AG09309 (cell line): ENCODE data around the gene MEIG1.
"Not testable (repeated sequence)": the region's sequence is repeated elsewhere in the genome, so short reads cannot be mapped to it uniquely, and the experiment has no call there.

Source experiments
- DNase-seq: peaks from one replicate; pipeline ENCODE4 v3.0.0-alpha.2; 2010; ENCODE audit warnings: low read depth
- H3K4me3 ChIP-seq: 2 replicates; pipeline ENCODE4 v1.5.1; 2011; ENCODE audit warnings: mild to moderate bottlenecking, low read depth, low read length, moderate library complexity; ENCODE audit not compliant: control insufficient read depth
- TF ChIP-seq, protein P1 (sequence below): IDR thresholded peaks from 2 replicates; pipeline ENCODE4 v1.5.1; 2011; ENCODE audit warnings: mild to moderate bottlenecking, low read depth, low read length, inconsistent platforms; ENCODE audit not compliant: insufficient read depth, control insufficient read depth; ENCODE audit errors: missing control alignments

The MEIG1 gene

GRCh38 chr10:14991035-14991749, 32.0 kb downstream of the MEIG1 start:
- H3K4me3 ChIP-seq, DNase-seq: not testable (repeated sequence)
- TF ChIP-seq, protein P1, sequence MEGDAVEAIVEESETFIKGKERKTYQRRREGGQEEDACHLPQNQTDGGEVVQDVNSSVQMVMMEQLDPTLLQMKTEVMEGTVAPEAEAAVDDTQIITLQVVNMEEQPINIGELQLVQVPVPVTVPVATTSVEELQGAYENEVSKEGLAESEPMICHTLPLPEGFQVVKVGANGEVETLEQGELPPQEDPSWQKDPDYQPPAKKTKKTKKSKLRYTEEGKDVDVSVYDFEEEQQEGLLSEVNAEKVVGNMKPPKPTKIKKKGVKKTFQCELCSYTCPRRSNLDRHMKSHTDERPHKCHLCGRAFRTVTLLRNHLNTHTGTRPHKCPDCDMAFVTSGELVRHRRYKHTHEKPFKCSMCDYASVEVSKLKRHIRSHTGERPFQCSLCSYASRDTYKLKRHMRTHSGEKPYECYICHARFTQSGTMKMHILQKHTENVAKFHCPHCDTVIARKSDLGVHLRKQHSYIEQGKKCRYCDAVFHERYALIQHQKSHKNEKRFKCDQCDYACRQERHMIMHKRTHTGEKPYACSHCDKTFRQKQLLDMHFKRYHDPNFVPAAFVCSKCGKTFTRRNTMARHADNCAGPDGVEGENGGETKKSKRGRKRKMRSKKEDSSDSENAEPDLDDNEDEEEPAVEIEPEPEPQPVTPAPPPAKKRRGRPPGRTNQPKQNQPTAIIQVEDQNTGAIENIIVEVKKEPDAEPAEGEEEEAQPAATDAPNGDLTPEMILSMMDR = peak; percentile 18

GRCh38 chr10:14992336-14992735, 33.1 kb downstream of the MEIG1 start:
- DNase-seq, H3K4me3 ChIP-seq: not testable (repeated sequence)

- not testable (repeated sequence) for H3K4me3 ChIP-seq, DNase-seq
Measured at GRCh38 chr10:14993500-14994455, 34.6 kb downstream of the MEIG1 start.

DNA sequence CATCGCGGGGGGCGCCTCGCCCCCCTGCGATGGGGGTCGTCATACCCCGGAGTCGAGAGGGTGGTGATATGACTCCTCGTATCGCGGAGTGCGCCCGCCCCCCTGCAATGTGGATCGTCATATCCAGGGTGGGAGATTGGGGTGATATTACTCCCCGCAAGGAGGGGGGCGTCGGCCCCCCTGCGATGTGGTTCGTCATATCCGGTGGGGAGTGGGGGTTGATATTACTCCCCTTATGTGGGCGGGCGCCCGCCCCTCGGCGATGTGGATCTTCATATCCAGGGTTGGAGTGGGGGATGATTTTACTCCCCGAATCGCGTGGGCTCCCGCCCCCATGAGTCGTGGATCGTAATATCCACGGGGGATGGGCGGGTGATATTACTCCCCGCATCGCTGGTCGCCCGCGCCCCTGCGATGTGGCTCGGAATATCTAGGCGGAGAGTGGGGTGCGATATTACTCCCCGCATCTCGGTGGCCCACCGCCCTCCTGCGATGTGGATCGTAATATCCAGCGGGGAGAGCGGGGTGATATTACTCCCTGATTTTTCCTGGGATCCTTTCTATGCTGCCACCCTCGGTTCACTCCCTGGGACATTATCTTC, 36.9 kb downstream of the MEIG1 start:
- peak overlapping the region; percentile 27 for H3K4me3 ChIP-seq
- TF ChIP-seq, protein P1 = no peak
- DNase-seq = no peak

DNA sequence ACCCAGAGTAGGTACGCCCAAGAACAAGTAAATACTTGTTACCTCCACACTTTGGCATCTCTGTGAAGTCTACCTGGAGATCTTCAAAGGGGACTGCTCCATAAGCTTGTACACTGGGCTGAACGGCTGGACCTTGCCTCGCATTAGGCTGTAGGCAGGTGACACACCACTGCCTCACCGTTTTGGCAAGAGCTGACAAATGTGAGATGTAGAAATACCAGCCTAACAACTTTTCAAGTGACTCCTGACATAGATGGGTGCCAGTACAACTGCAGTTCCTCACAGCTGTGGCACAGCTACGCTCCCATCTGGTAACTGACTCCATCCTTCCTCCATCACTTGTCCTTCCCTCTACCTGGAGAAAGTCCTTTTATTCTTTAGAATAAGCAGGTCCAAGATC, 54.3 kb downstream of the MEIG1 start:
- DNase-seq, H3K4me3 ChIP-seq: not testable (repeated sequence)

DNA sequence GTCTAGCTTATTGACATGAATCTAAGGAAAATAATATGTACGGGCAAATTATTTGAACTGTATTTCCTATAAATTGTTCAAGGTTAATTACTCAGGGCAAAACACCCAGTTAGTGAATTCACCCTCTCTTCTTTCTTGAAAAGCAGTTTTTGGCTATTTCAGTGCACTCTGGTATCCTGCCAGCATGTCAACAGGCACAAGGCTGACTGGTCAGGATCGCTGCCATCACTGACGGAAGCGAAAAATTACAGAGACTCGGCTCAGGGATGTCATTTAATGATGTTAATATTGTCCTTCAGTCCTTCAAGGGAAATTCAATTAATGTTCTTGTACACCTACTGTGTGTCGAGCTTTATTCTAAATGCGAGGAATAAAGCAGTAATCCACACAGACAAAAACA, 56.3 kb downstream of the MEIG1 start:
- no peak overlapping the region for H3K4me3 ChIP-seq
- DNase-seq = no peak
- TF ChIP-seq, protein P1 = no peak

DNA sequence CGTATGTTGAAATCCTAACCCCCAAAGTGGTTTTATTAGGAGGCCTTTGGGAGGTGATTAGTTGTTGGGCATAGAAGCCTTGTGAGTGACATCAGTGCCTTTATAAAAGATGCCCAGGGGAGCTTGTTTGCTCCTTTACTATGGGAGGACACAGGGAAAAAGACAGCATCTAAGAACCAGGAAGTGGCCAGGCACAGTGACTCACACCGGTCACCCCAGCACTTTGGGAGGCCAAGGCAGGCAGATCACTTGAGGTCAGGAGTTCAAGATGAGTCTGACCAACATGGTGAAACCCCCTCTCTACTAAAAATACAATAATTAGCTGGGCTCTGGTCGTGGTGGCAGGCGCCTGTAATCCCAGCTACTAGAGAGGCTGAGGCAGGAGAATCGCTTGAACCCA, 61.8 kb downstream of the MEIG1 start:
- not testable (repeated sequence) for DNase-seq, H3K4me3 ChIP-seq
